A549 (cell line): ENCODE results near the gene TFDP1. TPM values are rescaled to one million over a fixed set of nuclear protein-coding genes. Genes with fewer than 3 reads are reported as not detected.

Source experiments
- ATAC-seq, 2 experiments: fragments of 200-7000 bp in 1 of 2; fragments of >200 bp in 1 of 2; cut with Nextera tagmentation in 1 of 2; cut with Tn5 transposase in 1 of 2; 3 replicates each; pipeline versions ENCODE4 v1.8.0 to v1.9.1; 2018 to 2020; ENCODE audit warnings: mild to moderate bottlenecking in 1 of 2, moderate library complexity in 1 of 2
- CTCF ChIA-PET: fragments of 300-600 bp; sonication (Branson Sonifier 250); formaldehyde crosslinking; extraction: SDS; loops from one replicate; lab custom pipeline; 2021; ENCODE audit warnings: antibody characterized with exemption, inconsistent platforms; lab: Yijun Ruan, JAX
- POLR2A ChIA-PET: fragments of 350-600 bp; formaldehyde crosslinking; extraction: SDS; loops from one replicate; lab custom pipeline; 2021; ENCODE audit warnings: antibody characterized with exemption, inconsistent platforms; lab: Yijun Ruan, JAX
- DNase-seq, 2 experiments: peaks; one replicate each; pipeline versions ENCODE4 v3.0.0 to v3.0.0-alpha.2; 2011 to 2016; ENCODE audit warnings: low read depth in 1 of 2, low spot score in 1 of 2
- FAIRE-seq: peaks from 2 replicates; lab custom pipeline; 2011; peaks lifted over from hg19 to GRCh38; lab: Jason Lieb, UNC
- H3K27ac ChIP-seq, 2 experiments: fragments of >200 bp; sonication (Bioruptor Twin); formaldehyde crosslinking; 3 replicates each; pipeline ENCODE4 v1.5.1; 2016 to 2017
- H3K4me1 ChIP-seq: fragments of >200 bp; sonication (Bioruptor Twin); formaldehyde crosslinking; 3 replicates; pipeline ENCODE4 v1.6.1; 2016
- H3K4me2 ChIP-seq: fragments of >200 bp; sonication (Bioruptor Twin); formaldehyde crosslinking; 3 replicates; pipeline ENCODE4 v1.6.1; 2016
- H3K4me3 ChIP-seq: fragments of >200 bp; sonication (Bioruptor Twin); formaldehyde crosslinking; 3 replicates; pipeline ENCODE4 v1.5.1; 2016
- H3K9me3 ChIP-seq: fragments of >200 bp; sonication (Bioruptor Twin); formaldehyde crosslinking; 3 replicates; pipeline ENCODE4 v1.6.1; 2016
- CBX8 ChIP-seq: fragments of 200-600 bp; sonication (generic); IDR thresholded peaks from 2 replicates; pipeline ENCODE4 v1.6.1; 2016
- CHD2 ChIP-seq: fragments of 150-350 bp; IDR thresholded peaks from 2 replicates; pipeline ENCODE4 v1.6.1; 2014; ENCODE audit warnings: low read length; ENCODE audit not compliant: partially characterized antibody
- CHD4 ChIP-seq: fragments of 200-600 bp; sonication (generic); IDR thresholded peaks from 2 replicates; pipeline ENCODE4 v1.6.1; 2016; ENCODE audit warnings: antibody characterized with exemption, mild to moderate bottlenecking, borderline replicate concordance
- FOSB ChIP-seq: fragments of 250-450 bp; sonication (Bioruptor Pico); IDR thresholded peaks from 2 replicates; pipeline ENCODE4 v1.5.0; 2020; ENCODE audit warnings: mild to moderate bottlenecking, moderate library complexity
- GATA3 ChIP-seq: IDR thresholded peaks from 2 replicates; pipeline ENCODE4 v1.6.1; 2012; ENCODE audit warnings: borderline replicate concordance
- HEYL ChIP-seq: fragments of 250-450 bp; sonication (Bioruptor Pico); IDR thresholded peaks from 2 replicates; pipeline ENCODE4 v1.8.0; 2021; ENCODE audit warnings: mild to moderate bottlenecking, moderate library complexity
- HMGXB4 ChIP-seq: fragments of 250-450 bp; sonication (Bioruptor Pico); IDR thresholded peaks from 2 replicates; pipeline ENCODE4 v1.5.0; 2021; ENCODE audit warnings: mild to moderate bottlenecking, moderate library complexity, borderline replicate concordance
- HOXB5 ChIP-seq: fragments of 250-450 bp; sonication (Bioruptor Pico); IDR thresholded peaks from 2 replicates; pipeline ENCODE4 v1.5.0; 2020; ENCODE audit warnings: mild to moderate bottlenecking, moderate library complexity
- JUN ChIP-seq, 2 experiments: fragments of >200 bp; sonication (Bioruptor Twin); formaldehyde crosslinking; IDR thresholded peaks; 2 replicates in 1 of 2; 3 replicates in 1 of 2; pipeline ENCODE4 v1.6.1; 2016 to 2017
- JUNB ChIP-seq: fragments of >200 bp; sonication (Bioruptor Twin); formaldehyde crosslinking; IDR thresholded peaks from 2 replicates; pipeline ENCODE4 v1.6.1; 2016
- KDM1A ChIP-seq: fragments of 200-600 bp; sonication (generic); IDR thresholded peaks from 2 replicates; pipeline ENCODE4 v1.6.1; 2016; ENCODE audit warnings: low read depth, mild to moderate bottlenecking
- KDM5A ChIP-seq: fragments of 200-600 bp; sonication (generic); IDR thresholded peaks from 2 replicates; pipeline ENCODE4 v1.6.1; 2016; ENCODE audit warnings: antibody characterized with exemption, mild to moderate bottlenecking
- NPAS2 ChIP-seq: fragments of 250-450 bp; sonication (Bioruptor Pico); IDR thresholded peaks from 2 replicates; pipeline ENCODE4 v1.8.0; 2022; ENCODE audit warnings: mild to moderate bottlenecking, moderate library complexity, borderline replicate concordance
- NR3C1 ChIP-seq: fragments of >200 bp; sonication (Bioruptor Twin); formaldehyde crosslinking; IDR thresholded peaks from 3 replicates; pipeline ENCODE4 v1.6.1; 2017
- PHF8 ChIP-seq: fragments of 200-600 bp; sonication (generic); IDR thresholded peaks from 2 replicates; pipeline ENCODE4 v1.6.1; 2016; ENCODE audit warnings: low read depth, mild to moderate bottlenecking, antibody characterized with exemption, moderate library complexity, borderline replicate concordance
- RAD21 ChIP-seq, 2 experiments: fragments of >200 bp in 1 of 2; sonication (Bioruptor Twin) in 1 of 2; formaldehyde crosslinking in 1 of 2; IDR thresholded peaks in 1 of 2; conservative IDR thresholded peaks in 1 of 2; 2 replicates in 1 of 2; 3 replicates in 1 of 2; pipeline ENCODE4 v1.6.1; 2012 to 2018; ENCODE audit warnings: inconsistent platforms in 1 of 2
- RCOR1 ChIP-seq: fragments of 150-350 bp; IDR thresholded peaks from 2 replicates; pipeline ENCODE4 v1.6.1; 2014; ENCODE audit warnings: antibody characterized with exemption, low read length, low read depth
- REST ChIP-seq: fragments of 200-600 bp; sonication (generic); IDR thresholded peaks from 2 replicates; pipeline ENCODE4 v1.6.1; 2016; ENCODE audit warnings: antibody characterized with exemption, mild to moderate bottlenecking, moderate library complexity
- RNF2 ChIP-seq: fragments of 200-600 bp; sonication (generic); IDR thresholded peaks from 2 replicates; pipeline ENCODE4 v1.6.1; 2016; ENCODE audit warnings: low read depth, mild to moderate bottlenecking, antibody characterized with exemption, moderate library complexity, borderline replicate concordance
- WGBS: methylation state at CpG from one replicate; pipeline ENCODE4 v1.1.6; 2017; ENCODE audit errors: missing lambda C conversion rate; 5-methylcytosine and 5-hydroxymethylcytosine counted together
- polyA plus RNA-seq, 4 experiments: library from polyadenylated mRNA; depleted of rRNA in 3 of 4; stranded (reverse); fragments of >200 nt; fragmentation: RNase III in 1 of 4; extraction: RNeasy Plus Mini Kit Qiagen cat#74134 plus additional on column Dnase treatment in 1 of 4; gene quantifications; 2 replicates in 3 of 4; 3 replicates in 1 of 4; pipeline ENCODE4 v1.2.3, GENCODE V29; 2011 to 2017
- TF ChIP-seq, protein P1 (sequence below): IDR thresholded peaks from 2 replicates; pipeline ENCODE4 v1.6.1; 2012; ENCODE audit warnings: low read depth, borderline replicate concordance
- TF ChIP-seq, protein P2 (sequence below): fragments of >200 bp; sonication (Bioruptor Twin); formaldehyde crosslinking; IDR thresholded peaks from 3 replicates; pipeline ENCODE4 v1.6.1; 2016
- TF ChIP-seq, protein P3 (sequence below): fragments of 150-350 bp; IDR thresholded peaks from 2 replicates; pipeline ENCODE4 v1.6.1; 2014; ENCODE audit warnings: low read depth, mild to moderate bottlenecking, low read length
- TF ChIP-seq, protein P4 (sequence below): fragments of 250-450 bp; sonication (Bioruptor Pico); IDR thresholded peaks from 2 replicates; pipeline ENCODE4 v1.5.0; 2020; ENCODE audit warnings: low read depth, mild to moderate bottlenecking, moderate library complexity

TFDP1 gene
- polyA plus RNA-seq, 2 of the 4 experiments (the other 2 are of a cell fraction), result 73.2 to 88.4 TPM

GRCh38 chr13:113559901-113560644 is 24.5 kb upstream of the TFDP1 start:
- H3K4me3 ChIP-seq, result no peak overlapping the region
- DNase-seq, result no peak
- 87% methylated on average over 22 of the region's 56 CpGs for WGBS
- no peak for ATAC-seq
- no peaks in the 10 kb centered on the region for H3K9me3 ChIP-seq
- POLR2A ChIA-PET, result no interaction called here
- TF ChIP-seq RCOR1, result no peak
- no peak for TF ChIP-seq RNF2
- no peak for TF ChIP-seq REST
- no peak for TF ChIP-seq HEYL (CRISPR knock-in tag)
- no peak for TF ChIP-seq GATA3
- no peak for TF ChIP-seq NR3C1
- TF ChIP-seq, protein P1, sequence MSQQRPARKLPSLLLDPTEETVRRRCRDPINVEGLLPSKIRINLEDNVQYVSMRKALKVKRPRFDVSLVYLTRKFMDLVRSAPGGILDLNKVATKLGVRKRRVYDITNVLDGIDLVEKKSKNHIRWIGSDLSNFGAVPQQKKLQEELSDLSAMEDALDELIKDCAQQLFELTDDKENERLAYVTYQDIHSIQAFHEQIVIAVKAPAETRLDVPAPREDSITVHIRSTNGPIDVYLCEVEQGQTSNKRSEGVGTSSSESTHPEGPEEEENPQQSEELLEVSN, result no peak
- no peak for TF ChIP-seq JUNB
- TF ChIP-seq, protein P2, sequence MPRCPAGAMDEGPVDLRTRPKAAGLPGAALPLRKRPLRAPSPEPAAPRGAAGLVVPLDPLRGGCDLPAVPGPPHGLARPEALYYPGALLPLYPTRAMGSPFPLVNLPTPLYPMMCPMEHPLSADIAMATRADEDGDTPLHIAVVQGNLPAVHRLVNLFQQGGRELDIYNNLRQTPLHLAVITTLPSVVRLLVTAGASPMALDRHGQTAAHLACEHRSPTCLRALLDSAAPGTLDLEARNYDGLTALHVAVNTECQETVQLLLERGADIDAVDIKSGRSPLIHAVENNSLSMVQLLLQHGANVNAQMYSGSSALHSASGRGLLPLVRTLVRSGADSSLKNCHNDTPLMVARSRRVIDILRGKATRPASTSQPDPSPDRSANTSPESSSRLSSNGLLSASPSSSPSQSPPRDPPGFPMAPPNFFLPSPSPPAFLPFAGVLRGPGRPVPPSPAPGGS, result no peak
- TF ChIP-seq, protein P3, sequence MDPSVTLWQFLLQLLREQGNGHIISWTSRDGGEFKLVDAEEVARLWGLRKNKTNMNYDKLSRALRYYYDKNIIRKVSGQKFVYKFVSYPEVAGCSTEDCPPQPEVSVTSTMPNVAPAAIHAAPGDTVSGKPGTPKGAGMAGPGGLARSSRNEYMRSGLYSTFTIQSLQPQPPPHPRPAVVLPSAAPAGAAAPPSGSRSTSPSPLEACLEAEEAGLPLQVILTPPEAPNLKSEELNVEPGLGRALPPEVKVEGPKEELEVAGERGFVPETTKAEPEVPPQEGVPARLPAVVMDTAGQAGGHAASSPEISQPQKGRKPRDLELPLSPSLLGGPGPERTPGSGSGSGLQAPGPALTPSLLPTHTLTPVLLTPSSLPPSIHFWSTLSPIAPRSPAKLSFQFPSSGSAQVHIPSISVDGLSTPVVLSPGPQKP, result no peak
- H3K4me2 ChIP-seq, result no peak overlapping the region
- CTCF ChIA-PET, result interaction anchor here (0.9 kb wide), 2 partner anchors 8 to 545 kb away, joined by 3 read pairs; no protein-coding TSS in a partner anchor
- no peak overlapping the region for H3K27ac ChIP-seq
- no peak for FAIRE-seq
- no peaks in the 10 kb centered on the region for H3K4me1 ChIP-seq

- Histone ChIP-seq H3K4me1 (no peaks in the 10 kb centered on the region), H3K27ac (no peak overlapping the region), H3K4me3 (no peak overlapping the region), H3K4me2 (no peak overlapping the region), H3K9me3 (no peaks in the 10 kb centered on the region)
- ChIA-PET POLR2A (no interaction called here), CTCF (interaction anchor here (0.7 to 0.9 kb wide), 2 partner anchors 531 to 546 kb away, joined by 3 read pairs; no protein-coding TSS in a partner anchor)
- ATAC-seq, result no peak
- 82% methylated on average over 18 of the region's 18 CpGs for WGBS
- DNase-seq, result no peak
- FAIRE-seq, result no peak
- TF ChIP-seq JUN (IDR thresholded peaks at IDR 0.05) (no peak), CHD4 (no peak), PHF8 (no peak), FOSB (no peak), KDM5A (no peak), CBX8 (no peak), NPAS2 (no peak), RAD21 (conservative IDR thresholded peaks at IDR 0.05 in 1 of 2, IDR thresholded peaks at IDR 0.05 in 1 of 2) (no peak), HOXB5 (CRISPR knock-in tag) (no peak), CHD2 (no peak), HMGXB4 (no peak), KDM1A (no peak), RNF2 (no peak)
- TF ChIP-seq, protein P4, sequence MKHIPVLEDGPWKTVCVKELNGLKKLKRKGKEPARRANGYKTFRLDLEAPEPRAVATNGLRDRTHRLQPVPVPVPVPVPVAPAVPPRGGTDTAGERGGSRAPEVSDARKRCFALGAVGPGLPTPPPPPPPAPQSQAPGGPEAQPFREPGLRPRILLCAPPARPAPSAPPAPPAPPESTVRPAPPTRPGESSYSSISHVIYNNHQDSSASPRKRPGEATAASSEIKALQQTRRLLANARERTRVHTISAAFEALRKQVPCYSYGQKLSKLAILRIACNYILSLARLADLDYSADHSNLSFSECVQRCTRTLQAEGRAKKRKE, result no peak
- TF ChIP-seq, protein P3, result no peak
Observed at GRCh38 chr13:113560645-113561416, 23.7 kb upstream of the TFDP1 start.
